Prostate gland (tissue), 2 donors: ENCODE measurements around the gene ANKRD23.

Experiments
- CTCF ChIP-seq, 4 experiments: fragments of 200-600 bp in 2 of 4; fragments of 450-650 bp in 2 of 4; sonication (generic) in 2 of 4; IDR thresholded peaks; 1 replicate in 3 of 4; 2 replicates in 1 of 4; pipeline ENCODE4 v1.5.1; 2016 to 2019; ENCODE audit warnings: antibody characterized with exemption in 4 of 4, mild to moderate bottlenecking in 2 of 4, moderate library complexity in 2 of 4
- POLR2A ChIP-seq: fragments of 450-650 bp; IDR thresholded peaks from one replicate; pipeline ENCODE4 v1.6.1; 2016; ENCODE audit warnings: antibody characterized with exemption, mild to moderate bottlenecking
- POLR2AphosphoS5 ChIP-seq: sonication (generic); formaldehyde crosslinking; IDR thresholded peaks from one replicate; pipeline ENCODE4 v1.6.1; 2017; ENCODE audit warnings: antibody characterized with exemption

- TF ChIP-seq CTCF (IDR thresholded peaks at IDR 0.05), result no peak
- TF ChIP-seq POLR2A, result no peak
- no peak for TF ChIP-seq POLR2AphosphoS5
Observed at GRCh38 chr2:96890252-96890651, 46.4 kb upstream of the ANKRD23 start.
